Measurements from ENCODE around the gene EXD3. TPM values are rescaled to one million over a fixed set of nuclear protein-coding genes. Genes with fewer than 3 reads are reported as not detected.

Gene EXD3
- total RNA-seq, 1 donor from 2014 or later = 8.2 TPM

DNA sequence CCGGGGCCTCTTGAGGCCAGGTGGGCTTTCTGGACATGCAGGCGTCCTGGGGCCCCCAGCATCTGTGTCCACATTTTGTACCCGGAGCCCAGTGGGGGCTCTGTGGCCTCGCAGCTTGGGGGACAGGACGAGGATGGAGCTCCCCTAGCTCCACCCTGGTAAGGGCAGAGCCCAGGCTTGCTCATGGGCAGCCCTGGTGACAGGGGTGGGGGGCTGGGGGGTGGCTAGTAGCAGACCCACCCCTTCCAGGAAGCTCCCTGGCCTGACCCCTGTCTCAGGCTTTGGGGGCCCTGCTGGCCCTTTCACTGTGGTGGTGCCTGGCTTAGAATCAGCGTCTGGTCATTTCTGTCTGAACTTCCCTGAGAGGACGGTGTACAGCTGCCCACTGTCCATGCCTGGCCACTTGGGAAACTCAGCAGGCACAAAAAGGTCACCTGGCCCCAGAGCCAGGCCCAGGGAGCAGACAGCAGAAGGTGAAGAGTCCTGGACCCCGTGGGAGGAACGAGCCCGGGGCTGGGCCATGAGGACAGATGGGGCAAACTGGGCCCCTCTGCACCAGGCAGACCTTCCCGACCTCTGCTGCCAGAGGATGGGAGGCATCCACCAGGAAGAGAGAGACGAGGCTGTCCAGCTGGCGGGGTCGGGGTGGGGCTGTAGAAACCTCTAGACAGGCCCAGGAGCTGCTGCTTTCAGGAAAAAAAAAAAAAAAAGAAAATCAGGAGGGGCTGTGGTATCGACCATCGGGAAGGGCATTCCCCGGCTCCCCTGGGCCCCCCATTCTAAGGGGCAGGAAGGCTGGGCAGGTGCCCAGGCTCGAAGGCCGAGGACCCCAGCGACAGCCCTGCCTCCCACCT lies 52.8 kb downstream of the EXD3 start:
- intact Hi-C loops (cut with micrococcal nuclease) = no loop called here

DNA sequence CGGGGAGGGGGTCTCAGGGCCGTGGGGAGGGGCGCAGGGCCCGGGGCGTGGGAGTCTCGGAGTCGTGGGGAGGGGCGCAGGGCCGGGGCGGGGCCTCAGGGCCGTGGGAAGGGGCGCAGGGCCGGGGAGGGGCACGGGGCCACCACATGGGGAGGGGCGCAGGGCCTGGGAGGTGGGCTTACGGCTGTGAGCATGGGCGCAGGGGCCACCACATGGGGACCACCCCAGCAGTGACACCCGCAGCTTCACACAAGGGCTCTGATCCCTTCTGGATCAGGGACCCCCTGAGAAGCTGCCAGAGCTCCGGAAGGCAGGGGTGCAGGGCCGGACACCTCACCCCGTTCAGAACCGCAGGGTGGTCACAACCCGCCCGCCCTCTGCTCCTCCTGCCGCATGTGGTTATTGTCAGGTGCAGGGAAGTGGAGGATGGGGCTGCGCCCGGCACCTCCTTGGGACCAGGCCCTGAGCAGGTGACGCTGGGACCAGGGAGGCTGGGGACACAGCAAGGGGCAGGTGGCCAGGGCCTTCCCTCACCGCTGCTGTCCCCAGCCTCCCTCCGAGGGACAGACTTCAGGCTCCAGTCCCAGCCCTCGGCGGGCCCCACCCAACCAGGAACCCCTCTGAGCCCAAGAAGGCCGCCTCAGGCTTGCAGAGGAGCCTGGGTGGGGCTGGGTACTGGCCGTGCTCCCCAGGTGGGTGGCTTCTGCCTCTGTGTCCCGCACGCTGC lies 53.7 kb downstream of the EXD3 start:
- intact Hi-C loops (cut with micrococcal nuclease) = no loop called here

DNA sequence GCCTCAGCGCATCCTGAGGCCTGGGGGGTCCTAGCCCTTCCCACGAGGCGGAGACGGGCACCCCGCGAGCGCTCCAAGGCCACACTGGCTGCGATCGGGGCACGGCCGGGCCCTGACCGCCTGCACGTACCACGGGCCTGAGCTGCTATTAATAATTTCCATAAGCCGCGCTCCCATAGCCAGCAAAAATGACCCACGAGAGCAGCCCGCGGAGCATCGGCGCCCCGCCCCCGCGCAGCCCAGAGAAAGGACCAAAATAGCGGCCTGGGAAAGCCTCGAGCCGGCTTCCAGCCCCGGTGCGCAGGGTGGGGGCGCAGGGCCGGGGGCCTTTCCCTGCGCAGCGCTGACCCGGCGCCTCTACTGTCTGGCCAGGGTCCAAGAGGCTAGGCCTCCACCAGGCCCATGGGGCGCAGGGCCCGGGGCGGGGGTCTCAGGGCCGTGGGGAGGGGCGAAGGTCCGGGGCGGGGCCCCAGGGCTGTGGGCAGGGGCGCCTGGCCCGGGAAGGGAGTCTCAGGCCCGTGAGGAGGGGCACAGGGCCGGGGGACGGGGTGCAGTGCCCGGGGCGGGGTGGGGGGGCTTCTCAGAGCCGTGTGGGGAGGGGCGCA lies 54.4 kb downstream of the EXD3 start:
- intact Hi-C loops (cut with micrococcal nuclease) = no loop called here

- intact Hi-C loops (cut with micrococcal nuclease) = no loop called here
Observed at GRCh38 chr9:137367506-137368430, 55.2 kb downstream of the EXD3 start.

DNA sequence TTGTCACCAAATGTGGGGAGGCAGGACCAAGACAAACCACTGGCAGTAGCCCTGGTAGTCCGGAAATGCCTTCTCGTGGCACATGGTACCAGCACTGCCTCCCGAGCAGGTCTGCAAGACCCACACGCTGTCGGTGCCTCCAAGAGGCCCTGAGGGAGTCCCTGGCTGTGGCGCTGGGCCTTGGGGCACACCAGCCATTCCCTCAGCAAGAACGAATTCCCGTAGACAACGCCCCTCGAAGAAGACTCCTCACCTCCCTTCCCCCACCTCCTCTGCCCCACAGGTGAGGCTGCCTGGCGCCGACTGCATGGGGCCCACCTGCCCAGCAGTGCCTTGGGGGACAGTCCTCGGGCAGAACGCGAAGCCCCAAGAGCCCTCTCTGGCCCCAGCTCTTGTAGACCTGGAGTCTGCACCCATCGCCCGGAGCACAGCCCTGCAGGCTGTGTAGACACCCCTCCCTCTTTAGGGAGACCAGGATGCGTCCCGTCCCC lies 56.0 kb downstream of the EXD3 start:
- intact Hi-C loops (cut with micrococcal nuclease) = no loop called here

GRCh38 chr9:137366445-137366810 lies 56.5 kb downstream of the EXD3 start:
- intact Hi-C loops (cut with micrococcal nuclease) = no loop called here

DNA sequence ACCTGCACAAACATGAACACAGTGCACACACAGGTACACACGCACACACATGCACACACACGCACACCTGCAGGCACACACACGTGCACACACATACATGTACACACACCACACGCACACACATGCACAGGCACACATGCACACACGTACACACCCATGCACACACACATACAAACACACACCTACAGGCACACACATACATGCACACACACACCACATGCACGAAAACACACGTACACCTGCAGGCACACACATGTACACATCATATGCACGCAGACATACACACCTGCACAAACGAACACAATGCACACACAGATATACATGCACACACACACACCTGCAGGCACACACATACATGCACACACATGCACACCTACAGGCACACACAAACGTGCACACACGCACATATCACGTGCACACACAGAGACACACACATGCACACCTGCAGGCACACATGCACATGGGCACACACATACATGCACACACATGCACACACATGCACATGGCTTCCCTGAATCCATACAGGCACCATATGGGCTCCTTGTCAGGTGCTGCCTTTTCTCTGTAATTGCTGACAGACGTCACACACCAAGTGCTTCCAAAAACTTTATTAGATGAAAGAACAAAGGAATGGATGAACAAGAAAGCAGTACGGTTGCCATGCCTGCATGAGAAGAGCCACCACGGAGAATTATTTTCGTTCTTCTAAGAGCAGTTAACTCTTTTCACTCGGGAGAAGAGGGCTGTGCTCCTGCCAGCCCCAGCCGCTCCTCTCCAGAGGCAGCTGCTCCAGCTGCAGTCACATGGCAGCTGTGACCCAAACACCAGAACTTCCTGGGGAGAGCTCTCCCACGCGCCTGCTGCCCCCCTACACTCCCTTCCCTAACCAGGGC lies 57.2 kb downstream of the EXD3 start:
- intact Hi-C loops (cut with micrococcal nuclease) = no loop called here

DNA sequence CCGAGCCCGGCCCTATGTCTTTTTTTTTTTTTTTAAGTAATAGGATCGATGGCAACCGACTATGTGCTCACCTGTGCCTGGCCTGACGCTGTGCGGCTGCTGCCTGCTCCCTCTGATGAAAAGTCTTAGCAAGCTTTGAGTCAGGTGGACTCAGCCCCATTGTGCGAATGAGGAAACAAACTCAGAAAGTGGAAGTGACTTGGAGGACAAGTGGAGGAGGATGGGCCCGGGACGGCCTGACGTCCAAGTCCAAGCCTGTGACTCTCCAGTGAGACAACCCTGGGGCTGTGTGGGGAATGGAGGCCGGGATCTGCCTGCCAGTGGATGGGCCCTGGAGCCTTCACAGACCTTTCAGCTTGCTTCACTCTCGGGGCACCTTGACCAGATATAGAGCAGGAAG lies 57.9 kb downstream of the EXD3 start:
- intact Hi-C loops (cut with micrococcal nuclease) = no loop called here

GRCh38 chr9:137359850-137360249 lies 63.1 kb downstream of the EXD3 start:
- intact Hi-C loops (cut with micrococcal nuclease) = no loop called here

DNA sequence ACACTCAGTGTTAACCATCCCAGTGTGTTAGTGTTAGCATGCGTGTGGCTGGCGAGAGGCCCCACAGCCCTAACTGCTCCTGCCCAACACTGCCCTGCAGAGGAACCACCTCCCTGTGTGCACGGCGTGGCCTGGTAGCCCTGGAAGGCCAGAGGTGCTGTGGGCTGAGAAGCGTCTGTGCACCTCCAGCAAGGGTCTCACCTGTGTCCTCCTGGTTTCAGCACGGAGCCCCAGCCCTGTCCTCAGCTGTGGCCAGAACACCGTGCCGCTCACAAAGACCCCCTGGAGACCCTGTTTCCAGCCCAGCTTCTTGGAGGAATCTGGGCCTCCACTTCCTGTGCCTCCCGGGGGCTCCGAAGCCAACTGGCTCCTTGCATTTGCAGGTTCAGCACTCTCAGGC lies 64.8 kb downstream of the EXD3 start:
- intact Hi-C loops (cut with micrococcal nuclease) = no loop called here

DNA sequence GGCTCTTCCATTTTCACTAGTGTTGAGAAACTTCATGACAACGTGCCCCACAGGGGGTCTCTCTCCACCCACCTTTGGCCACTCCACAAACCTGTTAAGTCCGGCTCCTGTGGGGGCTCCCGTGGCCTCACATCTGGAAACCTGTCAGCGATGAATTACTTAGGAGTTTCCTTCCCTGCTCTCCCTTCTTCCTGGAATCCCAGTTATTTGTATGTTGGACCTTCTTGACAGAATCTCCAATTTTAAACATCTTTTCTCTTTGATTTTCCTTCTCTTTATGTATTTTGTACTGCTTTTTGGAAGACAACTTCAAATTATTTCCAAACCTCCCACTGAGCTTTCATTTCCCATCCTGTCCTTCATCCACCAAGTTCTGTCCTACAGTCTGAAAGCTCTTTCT lies 65.8 kb downstream of the EXD3 start:
- intact Hi-C loops (cut with micrococcal nuclease) = no loop called here

- intact Hi-C loops (cut with micrococcal nuclease) = no loop called here
Observed at GRCh38 chr9:137355761-137356365, 67.1 kb downstream of the EXD3 start.

- intact Hi-C loops (cut with micrococcal nuclease) = no loop called here
Observed at GRCh38 chr9:137354845-137355760, 67.9 kb downstream of the EXD3 start.

DNA sequence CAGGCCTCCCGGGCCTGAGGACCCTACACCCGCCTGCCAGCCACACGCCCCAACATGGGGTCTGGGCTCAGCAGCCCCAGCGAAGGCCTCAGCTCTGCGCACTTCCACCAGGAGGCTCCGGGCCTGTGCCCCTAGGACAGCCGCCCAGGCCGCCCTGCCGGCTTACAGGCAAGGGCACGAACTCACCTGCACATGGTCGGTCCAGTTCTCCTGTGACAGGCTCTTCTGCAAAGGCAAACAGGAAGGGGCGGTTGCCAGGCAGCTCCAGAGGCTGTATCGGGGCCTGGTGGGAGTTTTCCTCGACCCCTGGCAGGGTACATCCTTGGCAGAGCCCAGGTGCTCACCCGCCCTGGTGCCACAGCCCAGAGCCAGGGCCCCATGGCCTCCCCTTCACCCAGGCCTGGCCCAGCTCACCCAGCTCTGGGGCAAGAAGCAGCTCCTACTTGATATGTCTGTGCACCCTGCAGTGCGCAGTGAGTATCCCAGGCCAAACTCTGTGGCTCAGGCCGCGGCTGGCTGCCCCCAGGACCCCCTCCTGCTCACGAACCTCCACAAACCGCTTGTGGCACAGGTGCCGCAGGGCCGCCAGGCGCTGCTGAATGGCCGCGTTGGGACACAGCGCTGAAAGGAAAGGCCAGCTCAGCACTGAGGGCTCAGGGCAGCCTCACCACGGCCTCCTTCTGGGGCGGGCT lies 68.7 kb downstream of the EXD3 start:
- intact Hi-C loops (cut with micrococcal nuclease) = no loop called here

GRCh38 chr9:137353223-137354152 lies 69.5 kb downstream of the EXD3 start:
- intact Hi-C loops (cut with micrococcal nuclease) = no loop called here

- intact Hi-C loops (cut with micrococcal nuclease) = no loop called here
Observed at GRCh38 chr9:137352511-137353222, 70.3 kb downstream of the EXD3 start.
